M059J (cell line): ENCODE data around the gene ADIRF. TPM values are rescaled to one million over a fixed set of nuclear protein-coding genes. Genes with fewer than 3 reads are reported as not detected.

Experiments used
- DNase-seq: peaks from one replicate; pipeline ENCODE4 v3.0.0-alpha.2; 2012; ENCODE audit warnings: low read depth
- total RNA-seq: library from RNA; depleted of rRNA; stranded (reverse); fragments of >200 nt; shearing (Covaris generic); gene quantifications from 2 replicates; pipeline ENCODE4 v1.2.3, GENCODE V29; 2014

The ADIRF gene
- total RNA-seq, 1 experiment from 2014 or later, result 4.2 TPM

- peak; percentile 48 for DNase-seq
Observed at GRCh38 chr10:86960003-86960862, 8.0 kb upstream of the ADIRF start.

DNA sequence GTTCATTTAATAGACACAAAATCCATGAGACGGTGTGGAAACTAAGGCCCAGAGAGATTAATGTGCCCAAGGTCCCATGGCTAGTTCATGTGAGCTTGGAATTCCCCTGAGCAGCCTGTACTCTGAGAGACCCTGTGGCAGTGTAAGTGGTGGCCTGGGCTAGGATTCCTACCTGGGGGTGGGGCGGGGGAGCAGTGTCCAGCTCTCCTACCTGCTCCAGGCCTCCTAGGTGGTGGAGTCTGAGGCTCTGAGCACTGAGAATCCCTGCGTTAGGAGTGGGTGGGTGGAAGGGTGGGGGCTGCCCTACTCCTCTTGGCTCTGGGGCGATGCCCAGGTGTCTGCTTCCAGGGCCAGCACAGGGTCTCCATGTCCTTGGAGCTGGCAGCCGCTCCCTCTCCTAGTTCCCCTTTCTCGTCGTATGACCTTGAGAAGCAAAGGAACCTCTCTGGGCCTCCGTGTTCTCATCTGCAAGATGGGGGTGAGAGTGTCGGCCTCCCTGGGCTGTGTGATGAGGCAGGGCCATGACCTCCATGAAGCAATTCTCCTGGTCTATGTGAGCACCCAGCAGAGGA lies 7.3 kb upstream of the ADIRF start:
- DNase-seq, result no peak

- DNase-seq, result peak; percentile 77
Observed at GRCh38 chr10:86961481-86962091, 6.7 kb upstream of the ADIRF start.

DNA sequence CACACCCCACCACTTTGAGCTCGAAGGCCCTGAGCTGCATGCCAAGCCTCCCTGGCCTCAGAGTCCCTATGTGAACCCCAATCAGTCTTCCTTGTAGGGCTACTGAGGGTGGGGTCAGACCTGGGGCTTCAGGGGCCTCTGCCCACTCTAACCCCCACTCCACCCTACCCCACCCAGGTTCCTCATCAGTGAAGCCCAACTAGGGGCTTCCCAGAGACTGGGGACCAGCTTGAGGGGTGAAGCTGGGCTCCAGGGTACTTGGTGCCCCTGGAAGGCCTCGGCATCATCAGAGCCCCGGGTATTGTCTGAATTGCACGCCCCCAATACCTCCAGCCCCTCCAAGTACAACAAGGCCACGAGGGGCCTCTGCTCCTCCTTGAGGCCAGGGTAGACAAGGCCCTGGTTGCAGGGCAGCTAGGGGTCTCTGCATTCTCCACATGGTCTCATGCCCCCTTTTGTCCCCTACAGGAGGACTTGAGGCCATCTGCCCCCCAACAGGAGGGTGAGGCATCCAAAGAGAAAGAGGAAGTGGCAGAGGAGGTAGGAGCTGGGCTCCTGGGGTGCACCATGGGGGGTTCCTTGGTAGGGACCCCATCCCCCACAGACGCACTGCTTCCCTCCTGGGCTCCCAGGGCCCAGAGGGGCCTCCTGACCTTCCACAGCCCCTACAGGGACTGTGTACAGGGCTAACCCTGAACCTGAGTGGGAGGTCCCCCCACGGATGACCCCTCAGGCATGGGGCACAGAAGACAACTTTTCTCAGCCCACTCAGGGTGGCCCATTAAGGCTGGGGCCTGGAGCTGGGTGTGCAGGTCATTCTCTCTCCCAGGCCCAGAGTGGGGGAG lies 5.9 kb upstream of the ADIRF start:
- no peak for DNase-seq

- no peak for DNase-seq
Observed at GRCh38 chr10:86962981-86963310, 5.3 kb upstream of the ADIRF start.

DNA sequence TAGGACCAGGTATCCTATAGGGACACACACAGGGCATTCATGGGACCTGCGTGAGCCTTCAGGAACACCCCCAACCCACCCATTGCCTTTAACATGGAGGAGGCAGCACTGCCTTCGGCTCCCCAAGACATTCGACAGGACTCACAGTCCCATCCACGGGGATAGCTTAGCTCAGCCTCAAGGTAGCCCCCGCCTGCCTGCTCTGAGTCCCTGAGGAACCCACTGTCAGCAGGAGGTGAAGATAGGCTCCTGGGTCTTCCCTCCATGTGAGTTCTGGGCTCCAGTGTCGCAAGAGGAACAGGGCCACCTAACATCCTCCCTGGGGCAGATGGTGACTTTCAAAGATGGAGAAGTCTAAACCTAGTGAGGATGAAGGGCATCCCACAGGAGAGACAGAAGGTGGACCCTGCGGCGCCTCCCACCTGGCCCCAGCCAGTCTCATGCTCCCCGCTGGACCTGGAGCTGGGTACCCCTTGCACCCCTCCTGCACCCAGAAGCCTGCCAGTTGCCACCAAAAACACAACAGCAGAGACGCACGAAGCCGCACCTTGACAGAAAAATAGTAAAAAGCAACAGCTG lies 4.9 kb upstream of the ADIRF start:
- no peak for DNase-seq

GRCh38 chr10:86964061-86964846 lies 4.0 kb upstream of the ADIRF start:
- DNase-seq, result no peak

DNA sequence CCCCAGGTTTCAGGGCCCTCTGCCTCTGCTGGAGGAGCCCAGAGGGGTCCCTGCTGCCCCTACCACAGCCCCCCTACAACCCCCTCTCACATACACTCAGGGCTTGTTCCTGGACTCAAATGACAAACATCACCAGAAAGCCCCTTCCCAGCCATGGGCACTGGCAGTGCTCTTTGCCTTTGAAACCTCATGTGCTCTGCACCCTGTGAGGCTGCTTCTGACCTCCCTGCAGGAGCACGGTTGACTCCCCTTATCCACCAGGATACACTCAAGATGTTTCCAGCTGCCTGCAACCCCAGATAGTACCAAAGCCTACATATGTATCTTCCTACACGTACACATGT lies 3.5 kb upstream of the ADIRF start:
- no peak for DNase-seq

DNA sequence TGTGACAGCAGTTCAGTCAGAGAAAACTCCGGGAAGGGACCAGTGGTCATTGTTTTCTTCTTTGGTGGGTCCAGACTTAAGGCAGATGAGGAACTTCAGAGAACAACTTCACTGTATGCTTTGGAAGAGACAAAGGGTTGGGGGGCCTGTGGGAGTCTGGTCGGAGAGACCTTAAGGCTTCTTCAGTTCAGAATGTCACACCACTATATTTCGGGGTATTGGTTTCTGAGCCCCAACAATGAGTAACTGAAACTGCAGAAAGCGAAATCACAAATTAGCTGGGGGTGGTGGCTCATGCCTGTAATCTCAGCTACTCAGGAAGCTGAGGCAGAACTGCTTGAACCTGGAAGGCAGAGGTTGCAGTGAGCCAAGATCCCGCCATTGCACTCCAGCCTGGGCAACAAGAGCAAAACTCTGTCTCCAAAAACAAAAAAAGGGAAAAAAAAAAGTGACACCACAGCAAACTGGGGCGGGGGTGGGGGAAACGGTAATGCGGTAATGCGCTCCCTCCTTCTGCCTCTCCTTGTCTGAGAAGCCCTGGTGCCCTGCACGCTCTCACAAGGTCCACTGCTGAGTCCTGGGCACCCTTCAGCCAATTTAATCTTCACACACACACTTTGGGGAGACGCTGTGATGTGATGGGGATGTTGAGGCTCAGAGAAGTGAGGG lies 2.2 kb upstream of the ADIRF start:
- no peak for DNase-seq

- DNase-seq, result no peak
Observed at GRCh38 chr10:86967481-86967941, 771 bp upstream of the ADIRF start.

DNA sequence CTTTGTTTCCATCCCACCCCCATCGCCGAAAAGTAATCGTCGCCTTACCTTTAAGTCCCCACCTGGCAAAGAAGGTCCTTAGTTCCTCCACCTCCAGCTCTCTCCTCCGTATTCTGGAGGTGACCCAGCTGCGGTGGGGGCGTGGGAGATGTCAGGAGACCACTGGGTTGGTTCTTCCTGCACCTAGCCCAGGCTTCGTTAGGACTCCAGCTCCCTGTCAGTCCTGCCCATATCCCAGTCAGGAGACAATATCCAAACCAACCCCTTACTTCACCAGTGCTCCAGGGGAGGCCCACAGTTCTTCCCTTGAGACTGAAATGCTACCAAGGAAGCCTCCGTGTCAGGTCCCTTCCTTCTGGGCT lies 693 bp downstream of the ADIRF start:
- DNase-seq, result no peak

DNA sequence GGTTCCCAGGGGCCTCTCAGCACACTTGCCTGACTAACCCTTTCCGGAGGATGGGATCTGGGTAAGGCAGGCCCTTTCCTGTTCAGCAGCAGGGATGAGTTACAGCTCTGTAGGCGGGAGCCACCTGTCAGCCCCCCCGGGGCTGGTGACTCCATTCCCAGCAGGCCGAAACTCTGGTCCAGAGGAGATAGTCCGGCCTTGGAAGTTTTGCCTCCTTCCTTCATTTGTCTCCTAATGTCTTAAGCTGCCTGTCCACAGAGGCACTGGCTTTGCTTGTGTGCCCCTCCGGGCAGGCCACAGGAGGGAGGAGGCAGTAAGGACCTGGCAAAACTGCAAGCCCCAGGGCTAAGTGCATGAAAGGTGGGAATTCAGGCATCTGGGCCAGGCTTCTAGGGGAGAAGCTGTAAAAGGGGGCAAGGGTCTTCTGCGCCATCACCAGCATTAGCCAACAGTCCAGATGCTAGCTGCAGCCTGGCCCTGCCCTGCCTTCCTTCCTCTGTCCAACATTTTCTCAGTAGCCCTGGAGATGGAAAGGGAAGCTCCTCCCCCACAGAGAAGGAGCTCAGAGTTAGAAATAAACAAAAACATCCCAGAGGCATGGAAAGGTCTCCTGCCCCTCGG lies 1.2 kb downstream of the ADIRF start:
- peak; percentile 43 for DNase-seq

GRCh38 chr10:86970162-86970981 lies 2.1 kb downstream of the ADIRF start:
- peak; percentile 38 for DNase-seq

DNA sequence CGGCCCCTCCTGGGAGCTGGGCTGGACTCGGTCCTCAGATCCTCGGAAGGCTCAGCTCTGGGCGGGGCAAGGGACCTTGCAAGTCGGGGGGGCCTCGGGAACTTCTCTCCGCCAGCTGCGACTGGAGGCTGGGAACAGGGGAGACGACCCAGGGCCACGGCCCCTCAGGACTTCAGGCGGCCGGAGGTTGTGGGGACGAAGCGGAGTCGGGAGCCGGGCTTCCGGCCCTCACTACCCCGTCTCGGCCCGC lies 2.6 kb downstream of the ADIRF start:
- DNase-seq, result no peak

GRCh38 chr10:86971232-86971991 lies 3.1 kb downstream of the ADIRF start:
- DNase-seq, result peak; percentile 87

DNA sequence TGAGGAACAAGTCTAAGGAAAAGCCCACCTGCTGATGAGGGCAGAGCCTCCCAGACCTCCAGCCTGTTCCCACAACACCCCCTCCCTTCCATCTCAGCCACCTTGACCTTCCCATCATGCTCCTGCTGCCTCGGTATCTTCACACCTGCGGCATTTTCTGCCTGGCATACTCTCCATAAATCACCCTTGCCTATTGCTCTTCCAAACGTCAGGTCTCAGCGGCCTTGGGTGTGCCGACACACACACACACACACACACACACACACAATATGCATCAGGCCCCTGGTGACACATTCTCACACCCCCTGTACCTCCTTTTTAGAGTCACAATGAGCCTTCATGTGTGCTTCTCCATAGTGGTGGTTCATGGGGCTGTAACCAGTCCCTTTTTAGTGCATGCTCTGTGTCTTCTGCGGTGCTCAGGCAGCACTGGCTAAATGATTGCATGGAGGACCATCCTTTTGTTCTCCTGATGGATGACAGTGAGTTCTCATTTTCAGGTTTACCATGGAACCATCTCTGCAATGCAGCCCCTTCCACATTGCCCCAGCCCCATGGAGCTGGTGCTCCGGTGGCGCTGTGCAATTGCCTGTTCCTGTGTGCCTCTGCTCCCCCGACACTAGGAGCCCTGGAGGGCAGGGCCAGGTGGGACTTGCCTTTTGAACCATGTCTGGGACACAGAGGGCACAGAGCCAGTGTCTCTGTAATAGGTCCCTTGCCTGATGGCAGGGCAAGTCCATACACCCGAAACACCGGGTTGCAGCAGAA lies 4.5 kb downstream of the ADIRF start:
- DNase-seq, result no peak

- no peak for DNase-seq
Observed at GRCh38 chr10:86974484-86974883, 6.2 kb downstream of the ADIRF start.
